GM23248 (cell line): ENCODE measurements around the gene TRAPPC5. TPM values are rescaled to one million over a fixed set of nuclear protein-coding genes. Genes with fewer than 3 reads are reported as not detected.

ENCODE experiments used
- DNase-seq: peaks from one replicate; pipeline ENCODE4 v3.0.0-alpha.2; 2015
- H2AFZ ChIP-seq: fragments of 200-600 bp; sonication (generic); 2 replicates; pipeline ENCODE4 v1.6.1; 2016; ENCODE audit warnings: antibody characterized with exemption
- H3F3A ChIP-seq: fragments of 200-600 bp; sonication (generic); 2 replicates; pipeline ENCODE4 v1.6.1; 2016; ENCODE audit warnings: mild to moderate bottlenecking, antibody characterized with exemption, mixed run types; ENCODE audit not compliant: insufficient read depth
- H3K27ac ChIP-seq: fragments of 200-600 bp; sonication (generic); 2 replicates; pipeline ENCODE4 v1.5.1; 2016; ENCODE audit warnings: mild to moderate bottlenecking
- H3K27me3 ChIP-seq: fragments of 200-600 bp; sonication (generic); replicated peaks from 2 replicates; pipeline ENCODE4 v1.6.1; 2016; ENCODE audit warnings: mild to moderate bottlenecking; ENCODE audit not compliant: insufficient read depth
- H3K36me3 ChIP-seq: fragments of 200-600 bp; sonication (generic); 2 replicates; pipeline ENCODE4 v1.6.1; 2016; ENCODE audit warnings: low read depth, mild to moderate bottlenecking
- H3K4me1 ChIP-seq: fragments of 200-600 bp; sonication (generic); 2 replicates; pipeline ENCODE4 v1.6.1; 2016; ENCODE audit warnings: mild to moderate bottlenecking; ENCODE audit not compliant: insufficient read depth
- H3K4me2 ChIP-seq: fragments of 200-600 bp; sonication (generic); one replicate; pipeline ENCODE4 v1.6.1; 2016; ENCODE audit warnings: mild to moderate bottlenecking; ENCODE audit not compliant: unreplicated experiment
- H3K4me3 ChIP-seq: fragments of 200-600 bp; sonication (generic); 2 replicates; pipeline ENCODE4 v1.5.1; 2016; ENCODE audit warnings: mild to moderate bottlenecking
- H3K79me2 ChIP-seq: fragments of 200-600 bp; sonication (generic); 2 replicates; pipeline ENCODE4 v1.6.1; 2016; ENCODE audit warnings: mild to moderate bottlenecking; ENCODE audit not compliant: insufficient read depth
- H3K9ac ChIP-seq: fragments of 200-600 bp; sonication (generic); 2 replicates; pipeline ENCODE4 v1.6.1; 2016; ENCODE audit warnings: mild to moderate bottlenecking
- H3K9me2 ChIP-seq: fragments of 200-600 bp; sonication (generic); 2 replicates; pipeline ENCODE4 v1.6.1; 2016; ENCODE audit warnings: mixed run types, mild to moderate bottlenecking, moderate library complexity; ENCODE audit not compliant: insufficient read depth
- H3K9me3 ChIP-seq: fragments of 200-600 bp; sonication (generic); one replicate; pipeline ENCODE4 v1.6.1; 2017; ENCODE audit warnings: low read depth
- H4K20me1 ChIP-seq: fragments of 200-600 bp; sonication (generic); 2 replicates; pipeline ENCODE4 v1.6.0; 2016; ENCODE audit not compliant: insufficient read depth
- EZH2 ChIP-seq: fragments of 200-600 bp; sonication (generic); IDR thresholded peaks from 2 replicates; pipeline ENCODE4 v1.6.1; 2018; ENCODE audit warnings: antibody characterized with exemption, mild to moderate bottlenecking; ENCODE audit not compliant: insufficient read depth, poor library complexity, severe bottlenecking
- EZH2phosphoT487 ChIP-seq: fragments of 200-600 bp; sonication (generic); IDR thresholded peaks from 2 replicates; pipeline ENCODE4 v1.6.1; 2018; ENCODE audit warnings: antibody characterized with exemption, moderate library complexity, mild to moderate bottlenecking, low read depth; ENCODE audit not compliant: insufficient read depth
- WGBS, 2 experiments: methylation state at CpG; one replicate each; pipeline ENCODE4 v1.1.6; 2015 to 2017; ENCODE audit warnings: low lambda C conversion rate in 2 of 2, low coverage in 1 of 2; ENCODE audit errors: missing lambda C conversion rate in 2 of 2; 5-methylcytosine and 5-hydroxymethylcytosine counted together
- in situ Hi-C: fragments of 300-500 bp; cut with MboI; formaldehyde crosslinking; loops from 2 replicates; pipeline ENCODE4 v1.15.0; 2020
- polyA plus RNA-seq: library from polyadenylated mRNA; unstranded; fragments of >200 nt; fragmentation: Nextera tagmentation; extraction: Ambion mirVana; gene quantifications from 2 replicates; pipeline ENCODE4 v1.2.1, GENCODE V29; 2016
- total RNA-seq: library from RNA; depleted of rRNA; stranded (reverse); fragments of >200 nt; shearing (Covaris generic); gene quantifications from 2 replicates; pipeline ENCODE4 v1.2.3, GENCODE V29; 2014

The TRAPPC5 gene
- total and polyA plus RNA-seq, 2 experiments from 2014 or later, result 68.1 to 207 TPM

DNA sequence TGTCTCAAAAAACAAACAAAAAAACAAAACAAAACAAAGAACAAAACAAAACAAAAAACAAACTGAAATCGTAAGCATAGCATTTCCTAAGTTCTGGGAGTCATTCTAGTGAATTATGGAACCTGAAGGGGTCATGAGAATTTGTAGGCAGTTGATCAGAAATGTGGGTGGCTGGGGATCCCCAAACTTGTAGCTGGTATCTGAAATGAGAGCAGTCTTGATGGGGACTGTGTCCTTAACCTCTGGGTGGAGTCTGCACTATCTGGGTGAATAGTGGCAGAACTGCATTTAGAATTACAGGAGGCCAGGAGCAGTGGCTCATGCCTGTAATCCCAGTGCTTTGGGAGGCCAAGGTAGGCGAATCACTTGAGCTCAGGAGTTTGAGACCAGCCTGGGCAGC, 45.2 kb downstream of the TRAPPC5 start:
- in situ Hi-C loops, result no loop called here
- Histone ChIP-seq H3K27me3 (peaks cover 42% of the 10 kb centered on the region), H3K4me2 (no peak overlapping the region), H3K4me3 (no peak overlapping the region), H3K9ac (no peak overlapping the region), H3K36me3 (no peaks in the 10 kb centered on the region), H3K9me2 (no peaks in the 10 kb centered on the region), H2AFZ (no peak overlapping the region), H4K20me1 (no peaks in the 10 kb centered on the region), H3K27ac (no peak overlapping the region), H3K4me1 (no peaks in the 10 kb centered on the region), H3F3A (no peaks in the 10 kb centered on the region), H3K79me2 (no peaks in the 10 kb centered on the region), H3K9me3 (no peaks in the 10 kb centered on the region)
- DNase-seq, result no peak
- 12 to 18% methylated on average over 2 of the region's 2 CpGs for WGBS, 2 experiments
- no peak for TF ChIP-seq EZH2
- no peak for TF ChIP-seq EZH2phosphoT487

DNA sequence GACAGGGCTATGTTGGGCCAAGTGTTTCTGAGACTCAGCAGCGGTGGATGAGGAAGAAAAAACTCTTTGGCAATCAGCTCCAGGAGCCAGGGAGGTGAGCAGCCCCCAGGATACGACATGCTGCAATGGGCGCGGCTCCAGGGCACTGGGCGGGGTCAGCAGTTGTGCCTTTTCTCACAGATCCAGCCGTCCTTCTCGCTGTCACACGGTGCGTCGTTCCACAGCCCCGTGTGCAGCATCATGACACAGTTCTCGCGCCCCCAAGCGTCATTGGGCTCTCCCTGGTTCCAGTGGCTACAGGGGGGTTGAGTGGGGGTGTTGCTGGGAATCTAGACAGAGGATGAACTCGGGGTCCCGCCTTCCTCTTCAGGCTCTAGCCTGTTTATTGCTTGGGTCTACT, 48.6 kb downstream of the TRAPPC5 start:
- Histone ChIP-seq H3K9me3 (no peaks in the 10 kb centered on the region), H3K27ac (no peak overlapping the region), H3K4me2 (no peak overlapping the region), H3F3A (no peaks in the 10 kb centered on the region), H4K20me1 (no peaks in the 10 kb centered on the region), H3K4me3 (no peak overlapping the region), H3K79me2 (no peaks in the 10 kb centered on the region), H3K9ac (no peak overlapping the region), H3K36me3 (no peaks in the 10 kb centered on the region), H3K27me3 (peaks cover 57% of the 10 kb centered on the region), H2AFZ (no peak overlapping the region), H3K9me2 (no peaks in the 10 kb centered on the region), H3K4me1 (no peaks in the 10 kb centered on the region)
- no peak for DNase-seq
- TF ChIP-seq EZH2, result no peak
- no peak for TF ChIP-seq EZH2phosphoT487
- 12 to 13% methylated on average over 16 of the region's 16 CpGs for WGBS, 2 experiments
- in situ Hi-C loops, result no loop called here

DNA sequence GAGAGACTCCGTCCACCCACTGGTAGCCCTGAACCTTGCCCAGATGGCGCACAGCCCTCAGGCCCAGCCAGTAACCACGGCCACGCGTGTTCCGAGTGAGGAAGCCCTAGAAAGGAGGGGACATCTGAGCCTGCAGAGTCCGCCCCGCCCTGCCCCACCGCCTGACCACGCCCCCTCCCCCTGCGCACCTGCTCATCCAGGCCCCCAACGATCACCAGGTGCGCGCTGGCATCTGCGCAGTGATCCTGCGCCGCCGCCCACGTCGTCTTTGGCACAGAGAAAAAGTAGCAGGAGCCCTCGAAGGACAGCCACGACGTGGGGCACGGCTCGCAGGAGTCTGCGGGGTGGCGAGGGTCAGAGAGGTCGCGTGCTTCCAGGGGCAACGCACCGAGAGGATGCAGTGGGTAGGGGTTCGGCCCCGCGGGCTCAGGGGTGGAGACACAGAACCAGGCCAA, 49.2 kb downstream of the TRAPPC5 start:
- Histone ChIP-seq H3K36me3 (no peaks in the 10 kb centered on the region), H3K9me2 (no peaks in the 10 kb centered on the region), H3K27me3 (peaks cover 57% of the 10 kb centered on the region), H3K79me2 (no peaks in the 10 kb centered on the region), H4K20me1 (no peaks in the 10 kb centered on the region), H3K4me3 (no peak overlapping the region), H3K4me1 (no peaks in the 10 kb centered on the region), H3K27ac (no peak overlapping the region), H3K4me2 (no peak overlapping the region), H2AFZ (no peak overlapping the region), H3K9ac (no peak overlapping the region), H3F3A (no peaks in the 10 kb centered on the region), H3K9me3 (no peaks in the 10 kb centered on the region)
- in situ Hi-C loops, result no loop called here
- TF ChIP-seq EZH2 (no peak), EZH2phosphoT487 (no peak)
- WGBS, 2 experiments, result 3 to 4% methylated on average over 28 to 34 of the region's 34 CpGs
- DNase-seq, result no peak

DNA sequence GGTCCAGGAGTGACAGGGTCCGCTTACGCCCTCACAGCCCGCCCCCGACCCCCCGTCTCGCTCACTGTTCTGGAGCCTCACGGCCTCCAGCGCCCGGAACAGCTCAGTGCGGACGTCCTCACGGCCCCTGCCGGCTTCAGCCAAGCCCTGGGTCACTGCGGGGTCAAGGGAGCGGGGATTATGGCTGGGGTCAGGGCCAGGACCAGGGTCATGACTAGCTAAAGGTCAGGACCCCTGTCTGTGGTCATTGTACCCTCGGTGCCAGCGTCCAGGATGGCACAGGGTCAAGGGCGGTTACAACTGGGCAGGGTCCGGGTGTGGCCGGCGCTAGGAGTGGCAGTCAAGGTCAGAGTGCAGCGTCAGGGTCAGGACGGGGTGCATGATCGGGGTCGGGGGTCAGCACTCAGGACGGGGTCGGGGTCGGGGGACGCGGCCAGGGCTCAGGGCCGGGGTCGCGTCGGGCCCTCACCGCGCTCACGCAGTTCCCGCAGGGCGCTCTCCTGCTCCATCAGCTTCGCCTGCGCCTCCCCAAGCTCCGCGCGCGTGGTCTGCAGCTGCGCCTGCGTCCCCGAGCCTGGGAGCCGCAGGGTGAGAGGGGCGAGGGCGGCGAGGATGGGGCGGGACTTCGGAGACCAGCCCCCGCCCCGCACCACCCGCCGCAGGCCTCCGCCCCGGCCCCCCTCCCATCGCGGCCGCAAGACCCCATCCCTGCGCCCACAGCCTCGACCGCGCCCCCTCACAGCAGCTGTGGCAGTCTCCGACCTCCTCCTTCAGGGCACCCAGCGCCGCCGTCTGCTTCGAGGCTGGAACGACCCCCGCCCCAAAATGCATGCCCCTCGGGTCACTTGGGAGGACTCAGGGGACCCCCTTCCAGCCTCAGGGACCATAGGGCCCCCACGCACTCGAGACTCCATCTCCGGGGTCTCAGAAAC, 49.9 kb downstream of the TRAPPC5 start:
- H3K9me2 ChIP-seq, result no peaks in the 10 kb centered on the region
- no peaks in the 10 kb centered on the region for H3K36me3 ChIP-seq
- DNase-seq, result no peak
- peaks cover 64% of the 10 kb centered on the region for H3K27me3 ChIP-seq
- no peaks in the 10 kb centered on the region for H3K4me1 ChIP-seq
- no peak overlapping the region for H3K9ac ChIP-seq
- H3K4me2 ChIP-seq, result no peak overlapping the region
- no peak for TF ChIP-seq EZH2phosphoT487
- no peak for TF ChIP-seq EZH2
- H3F3A ChIP-seq, result no peaks in the 10 kb centered on the region
- H3K79me2 ChIP-seq, result no peaks in the 10 kb centered on the region
- no peaks in the 10 kb centered on the region for H4K20me1 ChIP-seq
- in situ Hi-C loops, result no loop called here
- H2AFZ ChIP-seq, result no peak overlapping the region
- no peak overlapping the region for H3K4me3 ChIP-seq
- H3K9me3 ChIP-seq, result no peaks in the 10 kb centered on the region
- H3K27ac ChIP-seq, result no peak overlapping the region
- 2 to 4% methylated on average over 15 to 66 of the region's 78 CpGs for WGBS, 2 experiments
